NCI-H526 treated with DMSO at 0.1 percent for 48 hours (cell line): ENCODE data around the gene PLAU.

Experiments used
- DNase-seq: peaks from one replicate; lab custom pipeline; 2025; lab: John Stamatoyannopoulos, UW

The PLAU gene

DNA sequence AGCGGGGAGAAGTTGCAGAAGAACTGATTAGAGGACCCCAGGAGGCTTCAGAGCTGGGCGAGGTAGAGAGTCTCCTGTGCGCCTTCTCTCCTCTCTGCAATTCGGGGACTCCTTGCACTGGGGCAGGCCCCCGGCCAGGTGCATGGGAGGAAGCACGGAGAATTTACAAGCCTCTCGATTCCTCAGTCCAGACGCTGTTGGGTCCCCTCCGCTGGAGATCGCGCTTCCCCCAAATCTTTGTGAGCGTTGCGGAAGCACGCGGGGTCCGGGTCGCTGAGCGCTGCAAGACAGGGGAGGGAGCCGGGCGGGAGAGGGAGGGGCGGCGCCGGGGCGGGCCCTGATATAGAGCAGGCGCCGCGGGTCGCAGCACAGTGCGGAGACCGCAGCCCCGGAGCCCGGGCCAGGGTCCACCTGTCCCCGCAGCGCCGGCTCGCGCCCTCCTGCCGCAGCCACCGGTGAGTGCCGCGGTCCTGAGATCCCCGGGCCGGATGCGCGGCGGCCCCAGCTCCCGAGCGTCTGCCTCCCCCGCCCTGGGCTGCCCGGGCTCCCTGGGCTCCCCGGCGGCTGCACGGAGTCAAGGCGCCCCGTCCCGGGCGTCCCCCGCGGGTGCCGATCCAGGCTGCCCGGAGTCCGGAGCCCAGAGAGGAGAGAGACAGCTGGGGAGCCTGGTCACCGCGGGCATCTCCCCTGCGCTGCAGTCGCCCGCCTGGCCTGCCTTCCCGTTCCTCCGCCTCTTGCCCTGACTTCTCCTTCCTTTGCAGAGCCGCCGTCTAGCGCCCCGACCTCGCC, at the start of gene PLAU:
TSS of gene PLAU (plus strand) at position 369 of the 789 bp plus-strand sequence. CDS start 424 bp downstream, outside the sequence.
- no peak for DNase-seq

DNA sequence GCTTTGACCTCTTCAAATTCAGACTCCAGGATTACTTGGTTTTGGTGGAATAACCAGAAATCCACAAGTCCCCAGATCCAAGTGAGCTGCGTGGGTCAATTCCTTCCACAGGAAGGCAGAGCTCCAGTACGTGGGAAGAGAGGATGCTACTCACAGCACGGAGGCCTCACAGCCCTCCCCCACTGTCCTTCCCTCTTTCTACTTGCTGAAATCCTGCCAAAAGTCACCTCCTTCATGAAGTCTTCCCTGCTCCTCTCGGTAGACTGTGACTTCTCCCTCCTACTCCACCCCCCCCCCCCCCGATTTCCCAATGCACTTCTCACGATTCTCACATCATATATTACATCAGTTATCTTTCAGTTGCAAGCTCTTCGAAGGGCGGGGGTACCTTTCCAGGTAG, 48.9 kb upstream of the PLAU start:
- no peak for DNase-seq

DNA sequence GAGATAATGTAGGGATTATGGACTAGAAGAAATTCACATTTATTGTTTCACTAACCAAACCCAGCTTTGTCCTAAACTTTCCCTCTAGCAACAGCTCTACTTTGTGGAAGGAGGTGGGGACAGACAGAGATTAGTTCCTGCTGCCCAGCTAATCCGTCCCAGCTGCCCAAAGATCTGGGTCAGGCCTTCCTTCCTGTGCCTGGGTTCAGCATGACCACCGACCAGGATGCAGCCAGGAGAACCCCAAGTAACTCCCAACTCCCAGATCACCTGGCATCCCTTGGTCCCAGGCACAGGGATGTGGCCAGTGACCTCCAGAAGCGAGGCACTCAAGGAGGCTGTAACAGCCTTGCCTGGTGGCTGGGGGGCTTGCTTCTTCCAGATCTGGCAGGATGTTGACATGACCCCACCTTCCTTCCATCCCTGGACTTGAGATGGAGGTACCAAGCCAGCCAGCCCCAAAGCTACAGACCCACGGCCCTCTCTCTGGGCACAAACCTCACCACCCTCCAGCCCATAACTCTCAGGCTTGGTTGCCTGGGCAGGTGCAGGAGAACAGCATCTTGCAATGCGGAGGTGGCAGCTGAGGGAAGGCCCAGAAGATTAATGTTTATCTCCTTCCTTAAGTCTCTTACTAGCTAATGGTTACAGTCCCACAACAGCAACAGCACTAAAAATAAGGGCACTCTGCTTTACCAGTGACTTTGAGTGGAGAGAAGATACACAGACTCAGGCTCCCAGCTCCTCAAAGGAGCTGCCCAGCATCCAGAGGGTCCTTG, 47.7 kb upstream of the PLAU start:
- no peak for DNase-seq

DNA sequence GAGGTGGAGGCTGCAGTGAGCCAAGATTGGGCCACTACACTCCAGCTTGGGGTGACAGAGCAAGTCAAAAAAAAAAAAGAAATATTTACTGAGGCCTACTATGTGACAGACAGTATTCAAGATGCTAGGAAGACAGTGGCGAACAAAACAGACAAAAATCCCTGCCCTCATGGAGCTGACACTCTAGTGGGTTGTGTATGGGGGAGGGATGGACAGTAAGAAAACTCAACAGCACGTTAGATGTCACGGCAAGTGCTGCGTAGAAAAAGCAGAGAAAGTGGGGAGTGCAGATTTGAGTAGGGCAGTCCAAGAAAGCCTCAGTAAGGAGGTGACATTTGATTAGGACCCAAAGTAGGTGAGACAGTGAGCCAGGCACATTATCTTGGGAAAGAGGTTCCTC, 46.7 kb upstream of the PLAU start:
- DNase-seq = no peak

DNA sequence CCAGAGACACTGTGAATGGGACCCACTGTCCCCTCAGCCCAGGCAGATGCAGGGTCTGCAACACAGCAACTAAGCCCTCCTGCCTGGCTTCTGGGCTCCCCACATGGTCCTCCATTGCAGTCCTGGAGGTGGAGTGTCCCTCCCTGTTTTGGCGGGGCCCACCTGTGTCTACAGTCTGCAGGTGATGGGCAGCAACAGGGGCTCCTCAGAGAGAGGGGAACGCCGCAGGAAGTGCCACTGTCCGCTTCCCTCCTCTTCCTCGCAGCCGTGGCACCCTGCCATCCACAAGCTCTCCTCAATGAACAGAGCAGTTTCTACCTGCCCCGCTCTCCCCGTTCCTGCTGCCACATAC, 45.8 kb upstream of the PLAU start:
- DNase-seq = no peak

DNA sequence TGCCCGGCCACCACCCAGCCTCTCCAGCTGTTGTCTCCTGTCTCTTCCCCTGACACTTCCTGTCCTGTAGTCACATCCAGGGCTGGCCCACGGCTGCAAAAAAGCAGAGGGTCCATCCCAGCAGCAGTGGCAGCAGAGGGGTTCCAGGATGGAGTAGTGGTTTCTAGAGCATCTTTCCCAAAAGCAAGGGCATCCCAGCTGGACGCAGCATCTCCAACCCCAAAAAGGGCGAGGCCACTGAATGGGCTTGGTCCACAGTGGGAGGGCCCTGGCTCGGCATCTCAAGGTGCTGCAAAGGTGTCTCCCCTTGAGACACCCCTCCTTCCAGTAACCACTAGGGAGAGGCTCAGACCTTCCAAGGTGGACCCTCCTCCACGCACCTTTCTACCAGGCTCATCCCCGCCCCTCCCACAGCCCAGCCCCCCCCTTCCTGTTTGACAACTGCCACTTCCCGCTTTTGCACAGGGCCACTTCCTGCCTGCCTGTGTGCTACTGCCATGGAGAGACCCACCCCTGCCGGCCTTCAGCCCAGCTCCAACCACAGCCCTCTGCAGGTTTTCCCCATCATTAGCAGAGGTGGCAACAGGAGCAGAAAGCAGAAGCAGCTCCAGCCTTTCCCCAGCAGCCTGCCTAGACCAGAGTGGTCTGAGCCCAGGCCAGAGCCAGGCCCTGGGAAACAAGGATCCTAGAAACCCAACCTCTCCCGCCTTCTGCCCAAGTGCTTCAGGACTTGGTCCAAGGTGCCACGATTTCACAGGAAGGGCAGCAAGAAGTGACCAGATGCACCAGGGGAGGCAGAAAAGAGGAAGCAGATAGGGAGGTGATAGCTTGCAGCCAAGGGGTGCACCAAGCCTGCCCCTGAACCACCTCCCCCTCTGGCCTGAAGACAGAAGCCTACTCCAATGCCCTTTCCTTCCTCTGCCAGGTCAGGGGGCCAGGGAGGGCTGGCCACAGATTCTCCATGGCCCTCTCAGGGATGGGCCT, 45.2 kb upstream of the PLAU start:
- no peak for DNase-seq

DNA sequence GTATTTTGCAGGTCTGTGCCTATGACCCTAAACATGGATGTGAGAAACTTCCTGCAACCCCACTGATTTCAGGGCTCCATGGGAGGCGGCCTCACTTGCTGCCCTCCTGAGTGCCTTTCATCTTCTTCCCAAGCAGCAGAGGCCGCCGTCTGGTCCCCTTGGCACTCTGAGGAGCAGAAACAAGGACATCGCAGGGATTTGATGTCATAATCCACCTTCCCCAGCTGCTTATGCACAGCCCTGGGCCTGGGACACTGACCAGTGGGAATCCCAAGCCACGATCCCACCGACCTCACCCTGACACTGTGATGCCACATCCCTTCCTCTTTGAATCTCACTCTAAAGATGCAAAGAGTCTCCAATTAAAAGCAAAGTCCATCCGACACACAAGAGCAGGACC, 44.3 kb upstream of the PLAU start:
- no peak for DNase-seq

DNA sequence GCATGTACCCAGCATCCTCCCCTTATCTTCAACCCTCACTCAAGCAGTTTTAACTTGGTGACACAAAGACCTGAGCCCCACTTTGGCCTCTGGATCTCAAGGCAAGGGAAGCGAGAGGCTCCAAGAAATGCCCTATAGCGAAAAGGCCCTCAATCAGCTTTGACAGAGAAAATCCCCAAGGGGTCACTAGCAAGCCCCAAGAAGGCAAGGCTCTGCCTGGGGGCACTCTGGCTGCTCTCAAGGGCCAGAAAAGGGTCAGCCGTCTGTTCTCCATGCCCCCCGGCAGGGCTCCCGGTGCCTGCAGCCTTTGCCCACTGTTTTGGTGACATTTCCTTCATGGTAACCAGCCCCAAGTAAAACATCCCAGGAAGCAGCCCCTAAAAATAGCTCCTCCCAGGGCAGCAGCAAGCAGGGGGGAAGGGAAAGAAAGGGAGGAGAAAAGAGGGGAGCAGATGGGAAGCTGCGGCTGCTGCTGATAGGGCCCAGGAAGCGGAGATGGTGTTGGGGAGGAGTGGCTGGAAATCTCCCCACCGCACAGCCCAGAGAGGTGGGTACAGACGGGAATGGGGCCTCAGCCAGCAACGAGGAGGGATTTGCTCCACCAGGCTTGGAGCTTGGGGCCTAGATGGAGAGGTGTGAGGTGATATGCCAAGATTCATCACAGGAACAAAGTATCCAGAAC, 43.7 kb upstream of the PLAU start:
- no peak for DNase-seq

DNA sequence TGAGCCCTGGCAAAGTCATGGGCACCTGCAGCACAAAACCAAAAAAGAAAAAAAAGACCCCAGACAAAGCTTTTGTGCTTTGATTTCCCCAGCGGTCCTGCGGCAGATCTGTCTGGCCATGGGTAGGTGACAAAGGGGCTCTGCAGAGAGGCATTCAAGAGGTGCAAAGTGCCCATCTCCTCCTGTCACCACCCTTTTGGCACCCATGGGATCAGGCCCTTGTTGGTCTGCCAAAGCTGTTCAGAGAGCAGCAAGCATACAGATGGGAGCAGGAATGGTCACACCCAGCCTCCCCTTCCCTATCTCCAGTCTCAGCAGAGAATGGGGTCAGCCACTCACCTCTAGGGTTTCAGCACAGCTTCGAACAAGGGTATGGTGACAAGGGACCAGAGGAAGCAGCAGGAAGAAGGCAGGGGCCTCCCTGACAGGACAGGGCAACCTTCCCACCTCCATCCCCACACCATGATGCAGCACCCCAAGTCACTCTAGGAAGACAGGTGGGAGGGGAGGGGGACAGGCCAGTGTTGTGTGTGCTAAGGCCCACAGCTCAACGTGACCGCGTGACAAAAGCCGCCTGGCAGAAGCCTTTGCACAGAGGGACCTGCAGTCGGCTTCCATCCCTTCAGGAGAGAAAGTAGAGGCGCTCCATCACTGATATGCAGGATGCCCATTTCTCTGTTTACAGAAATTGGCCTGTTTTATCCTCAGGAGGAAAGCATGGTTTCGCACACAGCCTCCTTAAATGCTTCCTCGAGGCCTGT, 42.9 kb upstream of the PLAU start:
- DNase-seq = no peak

DNA sequence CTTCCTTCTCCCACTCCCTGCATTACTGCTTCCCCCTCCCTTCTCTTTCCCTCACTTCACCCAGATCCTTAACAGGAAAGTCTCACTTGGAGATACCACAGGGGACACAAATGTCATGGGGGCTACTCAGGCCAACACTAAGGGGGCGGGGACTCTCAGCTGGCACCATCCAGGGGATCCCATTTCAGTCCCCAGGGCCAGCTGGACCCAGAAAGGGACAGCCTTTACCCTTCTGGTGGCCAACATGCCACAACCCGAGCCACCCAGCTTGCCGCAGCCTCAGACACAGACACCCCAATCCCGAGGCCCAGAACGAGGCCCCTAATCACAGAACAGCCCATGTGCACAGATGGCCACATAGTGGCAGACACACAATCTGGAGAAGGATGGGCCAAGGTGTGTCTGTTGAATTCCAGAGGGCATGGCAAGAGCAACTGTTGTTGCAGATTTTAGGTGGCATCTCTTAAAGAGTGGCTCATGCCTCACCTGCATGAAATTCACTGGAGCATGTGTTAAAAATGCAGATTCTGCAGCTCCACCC, 42.2 kb upstream of the PLAU start:
- DNase-seq = no peak

DNA sequence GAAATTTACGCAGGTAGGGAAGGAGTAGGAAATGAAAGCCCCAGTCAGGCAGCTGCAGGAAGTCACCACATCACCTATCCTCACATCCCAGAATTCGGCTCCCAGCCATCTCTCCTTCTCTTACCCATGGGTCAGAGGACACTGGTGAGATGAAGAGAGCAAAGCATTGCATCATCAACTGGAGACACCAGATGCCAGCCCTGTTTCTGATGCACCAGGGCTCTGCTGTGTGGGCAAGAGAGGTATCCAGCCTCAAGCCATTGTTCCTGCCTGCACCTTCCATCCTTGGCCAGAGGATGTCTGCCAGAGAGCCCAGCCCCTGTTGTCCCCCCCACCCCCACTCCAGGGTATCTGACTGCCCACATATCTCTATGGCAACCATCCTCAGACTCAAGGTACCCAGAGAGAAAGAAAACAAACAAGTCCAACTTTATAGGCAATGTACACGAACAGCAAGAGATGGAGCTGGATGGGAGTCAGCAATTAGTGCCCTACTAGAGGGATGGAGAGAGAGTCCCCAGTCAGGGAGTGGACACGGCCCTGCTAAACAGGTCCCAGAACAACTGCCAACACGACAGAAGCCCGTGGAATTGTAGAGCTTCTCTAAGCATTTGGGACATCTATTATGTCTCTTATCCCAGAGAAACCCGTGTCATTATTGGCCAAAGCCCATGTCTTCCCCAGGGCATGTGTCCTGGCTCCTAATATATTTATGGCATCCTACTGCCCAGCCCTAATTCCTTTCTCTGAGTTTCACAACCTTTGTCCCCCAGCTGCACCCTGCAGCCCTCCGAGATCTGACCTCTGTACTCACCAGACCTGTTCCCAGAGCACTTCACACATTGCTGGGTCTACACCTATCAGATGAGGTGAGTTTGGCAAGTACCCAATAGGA, 39.4 kb upstream of the PLAU start:
- no peak for DNase-seq

DNA sequence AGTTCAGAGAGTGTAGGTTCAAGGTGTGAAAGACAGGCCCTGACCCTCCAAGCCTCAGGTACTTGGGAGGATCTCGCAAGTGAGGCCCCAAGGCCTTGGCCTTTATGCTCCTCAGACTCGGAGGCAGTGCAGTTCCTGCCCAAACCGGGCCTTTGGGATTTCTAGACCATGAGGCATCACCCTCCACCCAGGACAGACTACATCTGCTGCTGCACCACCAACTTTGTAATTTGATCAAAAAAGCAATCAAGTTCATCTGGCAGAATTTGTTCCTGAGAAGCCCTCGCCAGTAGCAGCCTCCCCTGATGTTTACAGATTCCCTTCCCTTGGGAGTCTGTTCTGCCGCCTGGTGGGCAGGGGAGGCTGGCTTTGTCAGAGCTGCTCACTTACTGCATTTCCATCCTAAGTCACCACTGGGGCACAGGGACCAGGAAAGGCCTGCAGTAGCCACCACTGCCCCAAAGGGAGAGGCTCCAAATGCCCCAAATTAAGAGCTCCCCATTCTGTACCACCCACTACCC, 38.7 kb upstream of the PLAU start:
- DNase-seq = no peak

DNA sequence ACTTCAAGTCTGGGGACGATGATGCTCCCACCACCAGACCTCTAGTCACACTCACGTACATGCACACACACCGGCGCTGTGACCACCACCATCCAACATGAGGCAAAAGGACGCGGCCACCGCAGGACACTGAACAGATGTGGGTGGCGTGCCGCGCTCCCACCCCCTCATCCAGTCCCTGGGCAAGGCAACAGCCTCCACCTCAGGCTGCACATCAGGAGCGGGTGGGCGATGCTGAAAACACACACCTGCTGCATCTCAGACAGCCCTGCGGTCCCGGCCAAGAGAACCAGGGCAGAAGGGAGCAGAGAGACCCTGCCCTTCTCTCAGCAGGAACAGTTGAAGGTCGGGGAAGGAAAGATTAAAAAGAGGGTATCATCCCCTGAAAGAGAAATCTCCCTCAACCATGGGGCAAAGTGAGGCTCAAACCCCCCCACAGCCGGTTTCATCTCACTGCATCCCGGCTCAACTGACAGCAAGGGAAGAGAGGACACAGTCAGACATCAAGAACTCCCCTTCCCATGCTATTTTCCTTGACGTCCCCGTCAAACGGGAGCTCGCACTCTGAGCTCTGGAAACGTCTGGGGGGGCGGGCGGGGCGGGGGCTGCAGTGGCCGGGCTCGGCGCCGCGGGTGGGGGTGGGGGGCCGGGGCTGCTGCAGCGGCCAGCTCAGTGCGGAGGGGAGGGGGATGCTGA, 37.6 kb upstream of the PLAU start:
- DNase-seq = no peak

DNA sequence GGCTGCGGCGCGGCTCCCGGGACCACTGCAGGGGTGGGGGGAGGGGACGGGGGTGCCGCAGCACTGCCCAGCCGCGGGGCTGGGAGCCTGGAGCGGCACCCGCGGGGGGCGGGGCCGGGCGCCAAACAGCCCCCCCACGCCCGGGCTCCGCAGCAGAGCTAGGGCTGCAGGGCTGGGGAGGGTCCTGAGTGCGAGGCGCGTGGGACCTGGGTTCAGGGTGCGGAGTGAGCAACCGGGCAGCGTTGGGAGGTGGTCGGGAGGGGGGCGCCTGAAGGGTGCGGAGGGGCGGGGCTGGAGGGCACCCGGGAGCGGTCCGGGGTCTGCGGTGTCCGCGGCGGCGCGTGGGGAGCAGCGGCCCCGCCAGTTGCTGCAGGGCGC, 37.1 kb upstream of the PLAU start:
- DNase-seq = no peak

DNA sequence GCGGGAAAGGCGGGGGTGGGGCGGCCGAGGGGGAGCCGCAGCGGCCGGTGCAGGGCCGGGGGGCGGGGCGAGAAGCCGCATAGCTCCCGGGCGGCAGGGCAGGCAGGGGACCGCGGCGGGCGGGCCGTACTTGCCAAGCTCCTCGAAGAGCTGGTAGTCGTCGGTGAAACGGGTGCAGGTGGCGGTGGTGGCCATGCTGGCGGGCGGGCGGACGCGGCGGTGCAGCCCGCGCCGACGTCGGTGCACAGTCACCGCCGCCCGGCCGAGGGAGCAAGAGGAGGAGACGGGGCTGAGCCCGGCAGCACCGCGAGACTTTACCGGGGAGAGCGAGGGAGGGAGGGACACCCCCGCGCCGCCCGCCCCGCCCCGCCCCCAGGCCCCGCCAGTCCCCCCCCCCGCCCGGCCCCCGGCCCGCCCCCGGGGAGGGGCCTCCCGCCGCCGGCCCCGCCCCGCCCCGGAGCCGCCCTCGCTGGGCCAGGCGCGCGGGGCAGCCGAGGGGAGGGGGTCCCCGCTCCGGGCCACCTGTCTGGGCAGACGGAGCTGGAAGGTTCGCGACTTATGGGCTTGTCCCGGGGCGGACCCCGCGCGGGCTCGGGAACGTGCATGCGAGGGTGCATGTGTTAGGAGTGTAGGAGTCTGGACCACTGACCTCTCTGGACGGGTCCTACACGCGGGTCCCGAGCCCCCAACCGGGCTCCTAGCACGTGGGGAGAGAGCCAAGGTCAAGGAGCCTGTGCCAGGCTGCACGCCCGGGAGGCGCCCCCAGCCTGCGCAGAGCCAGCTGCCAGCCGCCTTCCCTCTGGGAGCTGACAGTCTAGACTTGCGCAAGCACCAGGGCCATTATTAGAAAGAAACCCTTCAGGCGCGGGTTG, 36.4 kb upstream of the PLAU start, which contains the start of gene CAMK2G:
TSS of gene CAMK2G (minus strand) at position 289 of the 872 bp plus-strand sequence. CDS start at position 195, 94 bp downstream.
- DNase-seq = peak; percentile 16

DNA sequence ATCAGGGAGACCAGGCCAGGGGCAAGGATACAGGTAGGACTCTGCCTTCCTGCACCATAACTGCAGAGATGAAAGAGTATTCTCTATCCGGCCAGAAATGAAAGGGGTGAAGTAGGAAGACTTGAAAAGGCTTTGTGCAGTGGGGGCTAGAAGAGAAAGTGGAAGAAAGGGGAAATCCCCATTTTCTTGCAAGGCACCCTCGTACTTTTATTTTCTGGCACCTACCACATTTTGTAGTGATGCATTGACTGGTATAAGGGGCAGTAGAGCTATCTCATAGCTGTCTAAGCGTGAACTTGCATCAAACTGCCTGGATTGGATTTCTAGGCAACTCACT, 35.8 kb upstream of the PLAU start:
- no peak for DNase-seq

DNA sequence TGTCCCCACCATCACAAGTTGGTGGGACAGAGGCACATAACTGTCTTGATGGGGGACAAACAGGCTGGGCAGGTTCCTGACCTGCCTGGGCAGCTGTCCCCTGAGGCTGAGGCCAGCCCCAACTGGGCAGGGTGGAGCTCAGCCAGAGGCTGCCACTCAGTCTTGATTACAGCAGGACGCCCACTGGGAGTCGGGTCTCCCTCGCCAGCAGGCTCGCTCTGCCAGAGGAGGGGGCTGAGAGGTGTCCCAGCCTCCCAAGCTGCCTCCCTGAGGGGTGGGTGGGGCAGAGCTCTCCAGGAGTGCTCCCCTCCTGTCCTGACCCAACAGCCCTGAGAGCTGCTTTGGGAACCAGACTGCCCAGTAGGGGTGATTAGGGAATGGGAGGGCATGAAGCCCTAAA, 34.8 kb upstream of the PLAU start:
- DNase-seq = no peak

DNA sequence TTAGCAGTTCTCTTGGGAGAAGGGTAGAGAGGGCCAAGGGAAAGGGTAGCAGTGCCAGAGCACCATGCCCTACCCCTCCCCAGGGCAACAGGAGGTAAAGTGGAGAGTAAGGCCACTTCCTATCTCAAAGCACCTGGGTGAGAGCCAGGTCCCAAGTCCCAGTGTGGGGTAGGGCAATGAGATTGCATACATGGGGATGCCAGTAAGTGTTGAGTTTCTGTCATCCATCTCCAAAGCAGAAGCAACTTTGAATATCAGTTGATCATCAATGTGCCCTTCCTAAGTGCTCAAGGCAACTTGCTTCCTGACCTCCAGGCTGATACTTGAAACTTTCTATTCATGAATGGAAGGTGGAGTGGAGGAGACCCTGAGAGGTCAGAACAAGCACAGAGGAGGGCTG, 34.4 kb upstream of the PLAU start:
- no peak for DNase-seq
